SK-N-SH treated with all-trans-retinoic acid at 6 μM for 48 hours (cell line): ENCODE results near the gene ACTL10.
"Not testable (repeated sequence)": the region's sequence is repeated elsewhere in the genome, so short reads cannot be mapped to it uniquely, and the experiment has no call there.

Source experiments
- ATAC-seq: fragments of 200-7000 bp; cut with Tn5 transposase; 3 replicates; pipeline ENCODE4 v1.9.1; 2020; ENCODE audit warnings: mild to moderate bottlenecking, moderate library complexity
- BACH2 ChIP-seq: fragments of 250-450 bp; sonication (Bioruptor Pico); IDR thresholded peaks from 2 replicates; pipeline ENCODE4 v1.9.0; 2021; ENCODE audit warnings: mild to moderate bottlenecking, borderline replicate concordance
- CREB5 ChIP-seq: fragments of 250-450 bp; sonication (Bioruptor Pico); IDR thresholded peaks from 2 replicates; pipeline ENCODE4 v1.5.1; 2020; ENCODE audit warnings: low read depth, mild to moderate bottlenecking, moderate library complexity
- ESRRG ChIP-seq: fragments of 250-450 bp; sonication (Bioruptor Pico); IDR thresholded peaks from 2 replicates; pipeline ENCODE4 v1.6.1; 2021; ENCODE audit warnings: mild to moderate bottlenecking
- GLIS3 ChIP-seq: fragments of 250-450 bp; sonication (Bioruptor Pico); IDR thresholded peaks from 2 replicates; pipeline ENCODE4 v1.5.0; 2020; ENCODE audit warnings: mild to moderate bottlenecking, moderate library complexity
- ISL1 ChIP-seq: fragments of 250-450 bp; sonication (Bioruptor Pico); IDR thresholded peaks from 2 replicates; pipeline ENCODE4 v2.1.2; 2022; ENCODE audit warnings: mild to moderate bottlenecking, moderate library complexity
- PATZ1 ChIP-seq: fragments of 250-450 bp; sonication (Bioruptor Pico); IDR thresholded peaks from 2 replicates; pipeline ENCODE4 v1.8.0; 2020; ENCODE audit warnings: mild to moderate bottlenecking, moderate library complexity, borderline replicate concordance
- POU6F1 ChIP-seq: fragments of 250-450 bp; sonication (Bioruptor Pico); IDR thresholded peaks from 2 replicates; pipeline ENCODE4 v1.8.0; 2021; ENCODE audit warnings: low read depth, mild to moderate bottlenecking, moderate library complexity, borderline replicate concordance
- RARB ChIP-seq: fragments of 250-450 bp; sonication (Bioruptor Pico); IDR thresholded peaks from 2 replicates; pipeline ENCODE4 v1.8.0; 2021; ENCODE audit warnings: mild to moderate bottlenecking, moderate library complexity
- SNAI2 ChIP-seq: fragments of 250-450 bp; sonication (Bioruptor Pico); IDR thresholded peaks from 2 replicates; pipeline ENCODE4 v1.5.0; 2020; ENCODE audit warnings: mild to moderate bottlenecking, moderate library complexity
- TCF4 ChIP-seq: fragments of 250-450 bp; sonication (Bioruptor Pico); IDR thresholded peaks from 2 replicates; pipeline ENCODE4 v1.8.0; 2021; ENCODE audit warnings: mild to moderate bottlenecking, moderate library complexity, borderline replicate concordance
- TOX ChIP-seq: fragments of 250-450 bp; sonication (Bioruptor Pico); IDR thresholded peaks from 2 replicates; pipeline ENCODE4 v1.8.0; 2021; ENCODE audit warnings: mild to moderate bottlenecking, moderate library complexity, borderline replicate concordance
- TSHZ2 ChIP-seq: fragments of 250-450 bp; sonication (Bioruptor Pico); IDR thresholded peaks from 2 replicates; pipeline ENCODE4 v1.5.0; 2020; ENCODE audit warnings: mild to moderate bottlenecking, moderate library complexity
- ZC3H10 ChIP-seq: fragments of 250-450 bp; sonication (Bioruptor Pico); IDR thresholded peaks from 2 replicates; pipeline ENCODE4 v1.5.1; 2021; ENCODE audit warnings: mild to moderate bottlenecking, moderate library complexity
- ZNF8 ChIP-seq: fragments of 450-650 bp; formaldehyde crosslinking; IDR thresholded peaks from 2 replicates; pipeline ENCODE4 v1.5.0; 2020; ENCODE audit warnings: mild to moderate bottlenecking, moderate library complexity

Gene ACTL10

GRCh38 chr20:33696448-33696847 is 29.7 kb downstream of the ACTL10 start:
- TF ChIP-seq TOX (CRISPR knock-in tag) (no peak), TCF4 (CRISPR knock-in tag) (peak; percentile 77; the same call in 1 of the 2 replicates), TSHZ2 (CRISPR knock-in tag) (peak; percentile 42; the same call in 1 of the 2 replicates)
- ATAC-seq: peak; percentile 58

- no peak for TF ChIP-seq ISL1 (CRISPR knock-in tag)
- peak; percentile 99 for ATAC-seq
These were observed 30.4 kb downstream of the ACTL10 start for GRCh38 chr20:33697129-33697528.

- not testable (repeated sequence) for ATAC-seq
These were observed 32.2 kb downstream of the ACTL10 start for GRCh38 chr20:33698966-33699365.

GRCh38 chr20:33700696-33701441 is 34.1 kb downstream of the ACTL10 start:
- ATAC-seq: not testable (repeated sequence)

- TF ChIP-seq SNAI2 (CRISPR knock-in tag): no peak
- TF ChIP-seq BACH2 (CRISPR knock-in tag): no peak
- TF ChIP-seq TOX (CRISPR knock-in tag): no peak
- no peak for TF ChIP-seq PATZ1 (CRISPR knock-in tag)
- TF ChIP-seq CREB5 (CRISPR knock-in tag): no peak
- TF ChIP-seq RARB (CRISPR knock-in tag): no peak
- TF ChIP-seq ESRRG (CRISPR knock-in tag): no peak
- no peak for TF ChIP-seq POU6F1 (CRISPR knock-in tag)
- no peak for TF ChIP-seq ZC3H10 (CRISPR knock-in tag)
- TF ChIP-seq GLIS3 (CRISPR knock-in tag): no peak
These were observed 35.1 kb downstream of the ACTL10 start for GRCh38 chr20:33701629-33702450.

GRCh38 chr20:33702861-33703260 is 36.1 kb downstream of the ACTL10 start:
- TF ChIP-seq TCF4 (CRISPR knock-in tag) (peak; percentile 31; the same call in 1 of the 2 replicates), TOX (CRISPR knock-in tag) (no peak), ESRRG (CRISPR knock-in tag) (no peak), ZNF8 (no peak)
- ATAC-seq: peak; percentile 82

More at GRCh38 chr20:33701629-33702450, 35.1 kb downstream of the ACTL10 start:
- ATAC-seq: no peak
